ENCODE results near the gene VPS4A. TPM values are rescaled to one million over a fixed set of nuclear protein-coding genes. Genes with fewer than 3 reads are reported as not detected.

Gene VPS4A
- total RNA-seq, 6 donors from 2014 or later: 27.8 to 48.6 (median 32.9) TPM

GRCh38 chr16:69319381-69319780, 8.2 kb downstream of the VPS4A start:
- H3K36me3 ChIP-seq: peaks cover 57 to 100% (median 95%) of the 10 kb centered on the region in 4 donors
- 93 to 97% methylated on average over 5 to 9 of the region's 9 CpGs for WGBS, 2 donors
- no peak overlapping the region for H3K4me3 ChIP-seq
- no peak for DNase-seq
- no peak for ATAC-seq (ENCODE audit: low FRiP score in 2 of 2)
- no peaks in the 10 kb centered on the region for H3K9me3 ChIP-seq
- H3K27ac ChIP-seq: no peak overlapping the region
- peaks cover 0 to 7% (median 3%) of the 10 kb centered on the region in 4 donors for H3K4me1 ChIP-seq
- no peaks in the 10 kb centered on the region for H3K27me3 ChIP-seq
- no peak for TF ChIP-seq CTCF (IDR thresholded peaks at IDR 0.05)
- TF ChIP-seq EP300 (IDR thresholded peaks at IDR 0.05): no peak
- no peak for TF ChIP-seq POLR2A (IDR thresholded peaks at IDR 0.05)
- TF ChIP-seq POLR2AphosphoS5 (IDR thresholded peaks at IDR 0.05): no peak

- Histone ChIP-seq H3K27me3 (no peaks in the 10 kb centered on the region), H3K9me3 (no peaks in the 10 kb centered on the region), H3K36me3 (peaks cover 57 to 100% (median 95%) of the 10 kb centered on the region in 4 donors), H3K4me3 (no peak overlapping the region), H3K4me1 (peaks cover 0 to 11% (median 5%) of the 10 kb centered on the region in 4 donors), H3K27ac (no peak overlapping the region)
- TF ChIP-seq EP300 (IDR thresholded peaks at IDR 0.05): no peak
- no peak for TF ChIP-seq POLR2AphosphoS5 (IDR thresholded peaks at IDR 0.05)
- TF ChIP-seq CTCF (IDR thresholded peaks at IDR 0.05): no peak
- TF ChIP-seq POLR2A (IDR thresholded peaks at IDR 0.05): no peak
- DNase-seq (no peak), ATAC-seq (ENCODE audit: low FRiP score in 2 of 2) (no peak)
- 93 to 95% methylated on average over 22 to 30 of the region's 30 CpGs for WGBS, 2 donors
Observed at GRCh38 chr16:69319826-69320739, 8.9 kb downstream of the VPS4A start.

- peaks cover 0 to 13% (median 5%) of the 10 kb centered on the region in 4 donors for H3K4me1 ChIP-seq
- 93 to 96% methylated on average over 9 to 13 of the region's 13 CpGs for WGBS, 2 donors
- no peak overlapping the region for H3K27ac ChIP-seq
- peaks cover 57 to 100% (median 94%) of the 10 kb centered on the region in 4 donors for H3K36me3 ChIP-seq
- DNase-seq (no peak), ATAC-seq (ENCODE audit: low FRiP score in 2 of 2) (no peak)
- H3K9me3 ChIP-seq: no peaks in the 10 kb centered on the region
- no peak overlapping the region for H3K4me3 ChIP-seq
- TF ChIP-seq CTCF (IDR thresholded peaks at IDR 0.05) (no peak), POLR2A (IDR thresholded peaks at IDR 0.05) (no peak), POLR2AphosphoS5 (IDR thresholded peaks at IDR 0.05) (no peak), EP300 (IDR thresholded peaks at IDR 0.05) (no peak)
- H3K27me3 ChIP-seq: no peaks in the 10 kb centered on the region
Observed at GRCh38 chr16:69320740-69321073, 9.6 kb downstream of the VPS4A start.

GRCh38 chr16:69321080-69321479, 9.9 kb downstream of the VPS4A start:
- WGBS, 2 donors: 93% methylated on average over 20 to 22 of the region's 22 CpGs
- DNase-seq (no peak), ATAC-seq (ENCODE audit: low FRiP score in 2 of 2) (no peak)
- H3K36me3 ChIP-seq: peaks cover 56 to 100% (median 94%) of the 10 kb centered on the region in 4 donors
- TF ChIP-seq POLR2A (IDR thresholded peaks at IDR 0.05) (no peak), EP300 (IDR thresholded peaks at IDR 0.05) (no peak)
- no peak overlapping the region for H3K4me3 ChIP-seq
- peaks cover 0 to 16% (median 5%) of the 10 kb centered on the region in 4 donors for H3K4me1 ChIP-seq
- H3K9me3 ChIP-seq: no peaks in the 10 kb centered on the region
- H3K27ac ChIP-seq: no peak overlapping the region
- H3K27me3 ChIP-seq: no peaks in the 10 kb centered on the region

- Histone ChIP-seq H3K27me3 (no peaks in the 10 kb centered on the region), H3K4me3 (no peak overlapping the region), H3K27ac (no peak overlapping the region), H3K9me3 (no peaks in the 10 kb centered on the region), H3K4me1 (peaks cover 0 to 28% (median 6%) of the 10 kb centered on the region in 4 donors), H3K36me3 (peaks cover 52 to 96% (median 83%) of the 10 kb centered on the region in 4 donors)
- no peak for DNase-seq
- 91 to 100% methylated on average over 5 to 7 of the region's 7 CpGs for WGBS, 2 donors
- TF ChIP-seq EP300 (IDR thresholded peaks at IDR 0.05): no peak
- no peak for TF ChIP-seq POLR2AphosphoS5 (IDR thresholded peaks at IDR 0.05)
- TF ChIP-seq CTCF (IDR thresholded peaks at IDR 0.05): no peak
- TF ChIP-seq POLR2A (IDR thresholded peaks at IDR 0.05): no peak
- ATAC-seq (ENCODE audit: low FRiP score in 2 of 2): no peak
Observed at GRCh38 chr16:69322343-69322742, 11.2 kb downstream of the VPS4A start.

Measured in upper lobe of left lung (tissue), 6 donors.